HG03520 (cell line): ENCODE results near the gene SHTN1.

Source experiments
- ATAC-seq: cut with Tn5 transposase; IDR thresholded peaks from one replicate; pipeline ENCODE4 v1.9.1; 2021; ENCODE audit warnings: mild to moderate bottlenecking, moderate library complexity; ENCODE audit not compliant: unreplicated experiment

The SHTN1 gene

DNA sequence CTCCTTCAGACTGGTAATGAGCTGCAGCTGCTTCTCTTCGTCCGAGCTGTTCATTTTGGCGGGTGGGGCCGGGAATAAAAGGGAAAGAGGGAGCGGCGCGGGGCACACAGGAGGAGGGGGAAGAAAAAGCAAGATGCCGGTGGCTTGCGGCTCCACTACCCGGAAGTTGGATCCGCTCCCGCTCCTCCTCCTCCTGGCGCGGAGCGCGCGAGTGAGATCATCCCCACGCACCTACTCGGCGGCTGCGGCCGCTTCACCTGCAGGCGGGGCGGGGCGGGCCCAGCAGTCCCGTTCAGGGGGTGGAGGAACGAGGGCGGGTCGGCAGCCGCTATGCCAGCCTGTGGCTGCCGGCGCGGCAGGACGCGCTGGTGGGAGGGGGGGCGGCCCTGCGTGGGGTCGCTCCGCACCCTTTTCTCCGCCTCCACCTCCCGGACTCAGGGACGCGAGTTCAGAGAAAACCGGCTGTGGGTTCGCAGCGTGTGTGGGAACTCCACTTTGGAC is at the start of gene SHTN1:
SHTN1 (minus strand) TSS at position 162 of the 501 bp plus-strand sequence; CDS start at position 54, 108 bp downstream.
- peak; percentile 41 for ATAC-seq

DNA sequence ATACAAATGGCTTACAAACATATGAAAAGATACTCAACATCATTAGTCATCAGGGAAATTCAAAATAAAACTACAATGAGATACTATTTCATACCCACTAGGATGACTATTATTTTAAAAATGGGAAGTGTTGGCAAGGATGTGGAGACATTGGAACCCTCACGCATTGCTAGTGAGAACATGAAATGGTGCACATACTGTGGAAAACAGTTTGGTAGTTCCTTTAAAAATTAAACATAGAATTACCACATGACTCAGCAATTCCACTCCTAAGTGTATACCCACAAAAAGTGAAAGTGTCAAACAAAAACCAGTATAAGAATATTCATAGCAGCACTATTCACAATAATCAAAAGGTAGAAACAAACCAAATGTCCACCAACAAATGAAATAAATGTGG is 48.5 kb upstream of the SHTN1 start:
- ATAC-seq = no peak

GRCh38 chr10:117047947-117048346 is 43.0 kb upstream of the SHTN1 start:
- ATAC-seq = no peak

DNA sequence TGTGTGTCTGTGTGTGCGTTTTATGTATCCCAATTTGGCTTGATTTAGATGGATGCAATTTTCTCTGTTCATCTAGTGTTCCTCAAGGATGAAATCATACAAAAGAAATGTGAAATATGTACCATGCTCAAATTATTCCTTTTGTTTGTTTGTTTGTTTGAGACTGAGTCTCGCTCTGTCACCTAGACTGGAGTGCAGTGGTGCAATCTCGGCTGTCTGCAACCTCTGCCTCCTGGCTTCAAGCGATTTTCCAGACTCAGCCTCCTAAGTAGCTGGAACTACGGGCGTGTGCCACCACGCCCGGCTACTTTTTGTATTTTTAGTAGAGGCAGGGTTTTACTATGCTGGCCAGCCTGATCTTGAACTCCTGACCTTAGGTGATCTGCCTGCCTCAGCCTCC is 11.3 kb upstream of the SHTN1 start:
- no peak for ATAC-seq

GRCh38 chr10:117014835-117015234 is 9.8 kb upstream of the SHTN1 start:
- ATAC-seq = no peak

DNA sequence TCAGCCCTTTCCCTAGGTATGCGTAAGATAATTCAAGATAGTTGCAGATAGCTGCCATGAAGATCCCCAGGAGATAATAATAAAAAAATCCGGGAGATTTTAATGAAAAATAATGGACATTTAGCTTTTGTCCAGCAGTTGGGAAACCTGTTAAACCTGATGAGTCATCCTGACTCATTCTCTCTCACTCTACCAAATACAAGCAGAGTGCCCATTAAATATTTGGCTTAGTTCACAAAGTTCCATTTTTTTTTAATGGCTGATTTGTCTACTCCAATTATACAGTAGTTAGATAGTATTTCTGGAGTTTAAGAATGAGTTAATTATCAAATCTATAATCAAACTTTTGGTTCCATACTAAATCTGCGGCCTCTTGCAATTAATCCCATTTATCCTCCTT is 2.1 kb upstream of the SHTN1 start:
- ATAC-seq = no peak

DNA sequence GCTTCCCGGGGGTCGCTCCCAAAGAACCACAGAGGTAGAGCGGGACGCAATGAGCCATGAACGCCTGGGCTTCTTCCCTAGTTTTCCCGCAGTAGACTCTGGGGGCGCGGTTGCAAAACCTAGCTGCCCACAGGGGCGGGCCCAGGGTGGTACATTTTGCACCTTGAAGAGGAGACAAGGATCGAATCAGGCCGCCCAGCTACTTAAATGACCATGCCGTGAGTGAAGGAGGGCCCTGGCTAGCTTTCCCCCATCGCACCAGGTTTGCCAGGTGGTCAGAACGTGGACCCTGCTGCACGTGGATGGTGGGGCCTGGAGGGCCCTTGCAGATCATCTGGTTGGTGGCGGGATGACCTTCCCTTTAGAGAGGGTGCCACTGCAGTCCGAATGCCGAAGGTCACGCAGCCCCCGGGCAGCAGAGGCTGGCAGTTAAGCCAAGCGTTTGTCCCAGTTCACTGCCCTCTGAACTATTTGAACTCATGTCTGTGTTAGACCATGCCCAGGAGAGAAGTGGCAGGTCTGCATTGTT is 604 bp upstream of the SHTN1 start:
- ATAC-seq = no peak

GRCh38 chr10:117004227-117005025 is 561 bp downstream of the SHTN1 start:
- peak; percentile 57 for ATAC-seq

DNA sequence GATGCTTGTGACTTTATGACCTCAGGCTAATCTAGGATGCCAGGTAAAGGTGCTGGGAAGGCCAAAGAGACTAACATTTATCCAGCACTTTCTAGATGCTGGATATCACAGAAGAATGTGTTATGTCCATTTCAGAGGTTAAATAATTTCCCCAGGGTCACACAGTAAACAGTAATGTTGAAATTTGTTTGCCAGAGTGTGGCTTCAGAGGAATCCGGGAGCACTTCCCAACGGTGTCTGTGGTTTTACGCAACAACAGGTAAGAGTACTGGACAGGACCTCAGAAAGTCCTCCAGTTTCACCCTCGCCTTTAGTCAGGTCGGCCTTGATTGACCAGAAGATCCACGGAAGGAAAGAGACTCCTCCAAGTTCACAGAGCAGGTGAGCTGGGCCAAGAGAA is 1.7 kb downstream of the SHTN1 start:
- no peak for ATAC-seq

GRCh38 chr10:117002206-117002605 is 2.8 kb downstream of the SHTN1 start:
- no peak for ATAC-seq

DNA sequence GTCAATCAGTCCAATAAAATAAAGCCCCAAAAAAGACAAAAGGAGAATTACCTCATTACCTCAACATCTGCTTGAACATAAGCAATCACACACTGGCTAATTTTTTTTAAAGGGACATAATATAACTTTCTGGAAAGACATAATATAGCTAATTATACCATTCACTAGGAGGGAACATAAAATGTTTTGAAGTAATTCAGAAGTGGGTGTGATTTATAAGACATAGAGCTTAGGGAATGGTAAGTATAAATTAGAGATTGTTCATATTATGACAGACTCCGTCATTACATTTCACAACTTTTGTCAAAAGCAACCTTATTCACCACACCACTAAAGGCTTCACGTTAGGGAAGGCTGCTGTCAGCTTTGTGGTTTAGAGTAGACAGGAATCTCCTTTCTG is 3.8 kb downstream of the SHTN1 start:
- no peak for ATAC-seq

GRCh38 chr10:117000580-117000979 is 4.4 kb downstream of the SHTN1 start:
- ATAC-seq = no peak

DNA sequence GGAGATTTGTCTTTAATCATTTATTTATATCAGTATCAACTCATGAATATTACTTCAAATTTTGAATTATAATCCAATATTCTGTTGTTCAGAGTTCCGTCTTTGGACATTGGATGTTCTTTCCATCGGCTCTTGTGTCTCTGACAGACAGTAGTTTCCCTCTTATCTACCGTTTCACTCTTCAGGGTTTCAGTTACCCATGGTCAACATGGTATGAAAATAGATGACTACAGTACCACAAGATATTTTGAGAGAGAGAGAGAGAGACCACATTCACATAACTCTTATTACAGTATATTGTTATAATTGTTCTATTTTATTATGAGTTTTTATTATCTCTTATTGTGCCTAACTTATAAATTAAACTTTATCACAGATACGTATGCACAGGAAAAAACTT is 6.8 kb downstream of the SHTN1 start:
- no peak for ATAC-seq

DNA sequence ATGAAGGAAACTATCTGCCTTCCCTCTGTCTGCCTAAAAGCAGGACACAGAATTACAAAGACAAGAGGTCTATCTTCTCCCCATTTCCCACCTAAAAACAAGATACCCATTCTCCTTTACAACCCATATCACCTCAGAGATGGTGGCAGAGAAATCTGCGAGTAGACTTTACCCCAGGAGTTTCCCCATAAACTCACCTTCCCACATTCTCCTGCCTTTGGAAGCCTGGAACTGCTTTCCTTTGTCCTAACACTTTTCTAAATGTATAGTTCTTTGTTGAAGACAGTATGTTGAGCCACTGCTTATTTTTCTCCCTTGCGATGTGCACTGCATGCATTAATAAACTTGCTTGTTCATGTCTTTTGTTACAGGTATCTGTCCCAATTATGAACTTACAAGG is 8.0 kb downstream of the SHTN1 start:
- no peak for ATAC-seq

GRCh38 chr10:116995648-116996047 is 9.3 kb downstream of the SHTN1 start:
- ATAC-seq = no peak

DNA sequence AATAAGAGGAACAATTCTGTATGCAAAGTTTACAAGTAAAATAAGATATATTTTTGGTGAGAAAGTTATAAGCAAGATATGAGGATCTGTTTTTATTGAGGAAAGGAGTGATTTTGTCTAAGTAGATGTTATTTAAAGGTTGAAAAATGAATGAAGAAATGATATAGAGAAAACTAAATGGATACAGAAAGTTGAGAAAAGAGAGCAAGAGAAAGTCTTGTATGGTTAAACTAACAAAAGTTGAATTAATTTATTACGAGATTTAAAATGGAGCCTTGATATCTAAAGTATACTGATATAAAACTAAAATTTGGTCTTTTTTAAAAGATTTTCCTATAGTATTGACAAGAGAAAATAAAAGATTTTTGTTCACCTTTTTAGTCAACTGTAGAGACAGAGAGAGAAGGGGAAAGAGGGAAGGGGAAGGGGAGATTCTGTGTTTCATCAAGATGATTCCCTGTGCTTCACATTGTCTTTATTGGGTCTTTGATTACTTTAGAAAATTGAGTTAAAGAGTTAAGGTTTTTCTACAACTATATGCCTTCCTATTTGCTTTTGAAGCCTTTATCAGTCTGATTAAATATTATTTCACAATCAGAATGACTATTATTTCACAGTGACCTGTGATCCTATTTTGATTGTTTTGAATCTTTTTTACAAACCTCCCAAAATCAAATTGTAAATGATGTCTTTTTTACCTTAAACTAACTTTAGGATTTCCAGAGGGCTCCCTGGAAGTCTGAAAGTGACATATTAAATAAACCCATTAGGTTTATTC is 10.7 kb downstream of the SHTN1 start:
- no peak for ATAC-seq

DNA sequence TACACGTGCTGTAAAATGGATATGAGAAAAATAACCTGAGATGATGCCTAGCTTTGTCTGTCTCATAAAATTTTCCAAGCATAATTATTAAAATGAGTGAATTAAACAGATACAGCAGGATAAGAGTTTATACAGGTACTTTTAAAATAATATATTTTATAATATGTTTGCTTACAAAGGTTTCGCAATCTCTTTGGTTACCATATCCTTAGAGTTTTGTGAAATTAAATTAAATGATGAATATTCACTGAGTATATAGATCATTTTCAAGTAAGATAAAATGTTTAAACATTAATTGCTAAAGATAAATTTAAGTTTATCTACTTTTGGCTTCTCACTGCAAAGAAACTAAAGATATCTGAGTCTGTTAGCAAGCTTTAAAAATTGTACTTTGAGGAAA is 11.4 kb downstream of the SHTN1 start:
- no peak for ATAC-seq

DNA sequence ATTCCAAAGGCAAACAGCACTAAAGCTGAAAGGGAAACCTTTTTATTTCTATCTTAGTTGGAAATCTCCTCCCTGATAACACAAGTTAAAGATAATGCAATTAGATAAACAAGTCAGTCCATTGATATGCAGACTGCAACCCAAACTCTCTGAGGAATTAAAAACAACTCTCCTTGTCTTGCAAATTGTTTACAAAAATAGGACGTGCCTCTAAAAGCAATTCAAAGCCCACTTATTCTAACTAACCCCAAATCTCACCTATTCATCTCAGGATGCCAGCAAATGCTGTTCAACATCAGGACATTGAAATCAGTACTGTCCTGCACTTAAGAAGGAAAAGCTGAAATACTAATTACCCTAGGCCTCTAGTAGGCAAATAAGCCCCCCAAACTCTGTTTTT is 12.8 kb downstream of the SHTN1 start:
- no peak for ATAC-seq

- no peak for ATAC-seq
Measured at GRCh38 chr10:116990276-116990800, 14.6 kb downstream of the SHTN1 start.

DNA sequence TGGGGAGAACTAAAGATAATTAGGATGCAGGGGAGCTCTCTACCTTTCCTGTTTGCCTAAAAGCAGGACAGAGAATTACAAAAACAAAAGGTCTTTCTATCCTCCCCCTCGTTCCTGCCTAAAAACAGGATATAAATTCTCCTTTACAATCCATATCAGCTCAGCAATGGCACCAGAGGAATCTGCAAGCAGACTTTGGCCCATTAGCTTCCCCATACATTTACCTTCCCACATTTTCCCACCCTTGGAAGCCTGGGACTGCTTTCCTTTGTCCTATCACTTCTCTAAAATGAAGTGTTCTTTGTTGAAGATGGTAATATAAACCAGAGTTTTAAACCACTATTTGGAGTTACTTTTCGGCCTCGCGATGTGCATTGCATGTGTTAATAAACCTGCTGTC is 15.5 kb downstream of the SHTN1 start:
- ATAC-seq = no peak

DNA sequence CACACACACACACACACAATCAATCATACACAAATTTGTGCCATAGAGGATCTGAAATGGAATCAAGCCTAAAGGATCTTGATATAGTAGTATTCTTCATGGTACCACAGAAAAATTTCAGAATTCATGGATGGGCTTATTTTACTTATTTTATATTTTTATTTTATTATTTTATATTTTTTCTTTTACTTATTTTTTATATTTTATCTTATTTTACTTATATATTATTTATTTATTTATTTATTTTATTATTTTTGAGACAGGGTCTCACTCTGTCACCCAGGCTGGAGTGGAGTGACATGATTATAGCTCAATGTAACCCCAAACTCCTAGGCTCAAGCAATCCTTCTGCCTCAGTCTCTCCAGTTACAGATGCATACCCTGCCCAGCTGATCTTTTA is 16.7 kb downstream of the SHTN1 start:
- no peak for ATAC-seq

- ATAC-seq = no peak
Measured at GRCh38 chr10:116985611-116986010, 19.4 kb downstream of the SHTN1 start.
